ENCODE data around the gene INSIG1.
A peak's percentile ranks its signal among the peaks of the same experiment; 100 is the strongest.

The INSIG1 gene

DNA sequence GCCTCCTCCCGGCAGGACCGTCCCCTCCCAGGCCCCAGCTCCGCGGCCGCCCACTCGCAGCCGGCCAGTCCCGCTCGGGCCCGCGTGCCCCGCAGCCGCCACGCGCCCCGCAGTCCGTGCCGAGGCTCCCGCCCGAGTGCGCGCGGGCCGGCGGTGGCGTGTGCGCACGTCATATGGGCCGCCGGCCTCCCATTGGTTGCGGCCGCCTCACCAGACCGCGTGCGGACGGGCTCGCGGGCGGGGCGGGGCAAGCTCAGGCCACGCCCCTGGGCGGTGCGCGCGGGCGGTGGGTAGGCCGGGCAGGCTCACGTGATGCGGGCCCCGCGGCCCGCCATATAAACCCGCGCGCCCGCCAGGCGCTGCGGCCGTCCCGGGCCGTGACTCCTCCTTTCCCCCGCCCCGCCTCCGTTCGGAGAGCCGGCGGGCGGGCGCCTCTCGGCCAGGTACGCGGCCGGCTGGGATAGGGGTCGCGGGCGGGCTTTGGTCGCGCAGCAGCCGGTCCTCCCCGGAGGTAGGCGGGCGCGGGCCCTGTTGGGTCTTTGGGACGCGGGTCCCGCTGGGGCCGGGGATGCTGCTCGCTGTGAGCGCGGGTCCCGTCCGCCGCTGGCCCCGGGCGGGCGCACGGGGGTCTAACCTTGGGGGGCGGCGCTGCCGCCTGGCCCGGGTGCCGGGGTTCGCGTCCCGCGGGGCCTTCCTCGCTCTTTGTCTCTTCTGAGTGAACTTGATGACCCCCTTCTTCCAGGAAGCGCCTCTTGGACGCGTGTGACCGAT lies at the start of gene INSIG1:
Gene INSIG1, plus strand, starts transcription at position 362 of the 771 bp plus-strand sequence. Its CDS starts 408 bp downstream, at position 770.
- 0 out of 2 replicates have a peak, but pooled peaks have one; percentile 16 for TF ChIP-seq IKZF3 (tag by site-specific recombination; IDR thresholded peaks at IDR 0.05)
- no peak for TF ChIP-seq PRDM1 (tag by site-specific recombination; IDR thresholded peaks at IDR 0.05)
- TF ChIP-seq HOXC10 (CRISPR knock-in tag; IDR thresholded peaks at IDR 0.05): 0 out of 2 replicates have a peak, but pooled peaks have one; percentile 21
- 0 out of 2 replicates have a peak, but pooled peaks have one; percentile 14 for TF ChIP-seq ZSCAN30 (tag by site-specific recombination; IDR thresholded peaks at IDR 0.05)
- TF ChIP-seq, protein P1, sequence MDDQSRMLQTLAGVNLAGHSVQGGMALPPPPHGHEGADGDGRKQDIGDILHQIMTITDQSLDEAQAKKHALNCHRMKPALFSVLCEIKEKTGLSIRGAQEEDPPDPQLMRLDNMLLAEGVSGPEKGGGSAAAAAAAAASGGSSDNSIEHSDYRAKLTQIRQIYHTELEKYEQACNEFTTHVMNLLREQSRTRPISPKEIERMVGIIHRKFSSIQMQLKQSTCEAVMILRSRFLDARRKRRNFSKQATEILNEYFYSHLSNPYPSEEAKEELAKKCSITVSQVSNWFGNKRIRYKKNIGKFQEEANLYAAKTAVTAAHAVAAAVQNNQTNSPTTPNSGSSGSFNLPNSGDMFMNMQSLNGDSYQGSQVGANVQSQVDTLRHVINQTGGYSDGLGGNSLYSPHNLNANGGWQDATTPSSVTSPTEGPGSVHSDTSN (CRISPR knock-in tag; IDR thresholded peaks at IDR 0.05): peak; percentile 47; the same call in 1 of the 2 replicates
- TF ChIP-seq ZNF791 (tag by site-specific recombination; IDR thresholded peaks at IDR 0.05): no peak
- no peak for TF ChIP-seq ZNF394 (tag by site-specific recombination; IDR thresholded peaks at IDR 0.05; ENCODE audit: borderline replicate concordance)
- TF ChIP-seq ZFP37 (tag by site-specific recombination; IDR thresholded peaks at IDR 0.05): no peak
- TF ChIP-seq SP2 (tag by site-specific recombination; IDR thresholded peaks at IDR 0.05): peak; percentile 56
- TF ChIP-seq, protein P2, sequence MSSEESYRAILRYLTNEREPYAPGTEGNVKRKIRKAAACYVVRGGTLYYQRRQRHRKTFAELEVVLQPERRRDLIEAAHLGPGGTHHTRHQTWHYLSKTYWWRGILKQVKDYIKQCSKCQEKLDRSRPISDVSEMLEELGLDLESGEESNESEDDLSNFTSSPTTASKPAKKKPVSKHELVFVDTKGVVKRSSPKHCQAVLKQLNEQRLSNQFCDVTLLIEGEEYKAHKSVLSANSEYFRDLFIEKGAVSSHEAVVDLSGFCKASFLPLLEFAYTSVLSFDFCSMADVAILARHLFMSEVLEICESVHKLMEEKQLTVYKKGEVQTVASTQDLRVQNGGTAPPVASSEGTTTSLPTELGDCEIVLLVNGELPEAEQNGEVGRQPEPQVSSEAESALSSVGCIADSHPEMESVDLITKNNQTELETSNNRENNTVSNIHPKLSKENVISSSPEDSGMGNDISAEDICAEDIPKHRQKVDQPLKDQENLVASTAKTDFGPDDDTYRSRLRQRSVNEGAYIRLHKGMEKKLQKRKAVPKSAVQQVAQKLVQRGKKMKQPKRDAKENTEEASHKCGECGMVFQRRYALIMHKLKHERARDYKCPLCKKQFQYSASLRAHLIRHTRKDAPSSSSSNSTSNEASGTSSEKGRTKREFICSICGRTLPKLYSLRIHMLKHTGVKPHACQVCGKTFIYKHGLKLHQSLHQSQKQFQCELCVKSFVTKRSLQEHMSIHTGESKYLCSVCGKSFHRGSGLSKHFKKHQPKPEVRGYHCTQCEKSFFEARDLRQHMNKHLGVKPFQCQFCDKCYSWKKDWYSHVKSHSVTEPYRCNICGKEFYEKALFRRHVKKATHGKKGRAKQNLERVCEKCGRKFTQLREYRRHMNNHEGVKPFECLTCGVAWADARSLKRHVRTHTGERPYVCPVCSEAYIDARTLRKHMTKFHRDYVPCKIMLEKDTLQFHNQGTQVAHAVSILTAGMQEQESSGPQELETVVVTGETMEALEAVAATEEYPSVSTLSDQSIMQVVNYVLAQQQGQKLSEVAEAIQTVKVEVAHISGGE (tag by site-specific recombination; conservative IDR thresholded peaks at IDR 0.05; ENCODE audit: low read depth): no peak
- peak; percentile 92 for TF ChIP-seq ZNF561 (tag by site-specific recombination; IDR thresholded peaks at IDR 0.05; ENCODE audit: borderline replicate concordance)
- Histone ChIP-seq H3K9me3 (ENCODE audit: control insufficient read depth, insufficient read depth, low read depth, low read length) (no peaks in the 10 kb centered on the region), H3K36me3 (ENCODE audit: control insufficient read depth in 2 of 2, insufficient read depth in 1 of 2, low read length in 2 of 2) (peaks cover 3 to 9% of the 10 kb centered on the region in 2 experiments), H3K4me3 (ENCODE audit: low read depth, low read length) (peak within 1 kb of the TSS; percentile 61), H3K4me1 (ENCODE audit: control insufficient read depth, insufficient read depth, low read length) (peaks cover 3% of the 10 kb centered on the region; the same call in 1 of the 2 replicates), H3K27ac (ENCODE audit: extremely low read depth, low read depth, low read length) (peak within 1 kb of the TSS; percentile 91)
- POLR2A ChIA-PET: interaction anchor here (0.8 to 4.5 kb wide), 8 partner anchors 9 to 295 kb away, joined by 3 to 16 read pairs (median 8); partner anchors contain the start of gene PAXIP1
- CTCF ChIA-PET: interaction anchor here (0.6 to 2.0 kb wide), 5 partner anchors 23 to 112 kb away, joined by 3 to 4 read pairs (median 3); no protein-coding TSS in a partner anchor

DNA sequence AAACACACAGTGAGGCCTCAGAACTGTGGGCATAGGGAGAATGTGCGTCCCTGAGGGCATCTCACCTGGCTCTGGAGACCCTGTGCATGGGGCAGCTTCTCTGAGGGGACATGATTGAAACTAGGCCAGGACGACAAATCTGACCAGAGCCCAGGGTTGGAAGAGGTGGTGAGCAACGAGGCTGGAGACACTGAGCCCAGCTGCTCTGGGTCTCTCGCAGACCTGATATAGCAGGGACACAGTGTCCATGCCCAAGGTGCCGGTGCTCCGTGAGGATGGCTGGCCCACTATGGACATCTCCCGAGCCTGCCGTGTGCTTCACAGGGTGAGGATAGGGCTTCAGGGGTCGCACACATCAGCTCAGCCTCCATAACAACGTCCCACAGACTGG lies 49.3 kb upstream of the INSIG1 start:
- ChIA-PET POLR2A (no interaction called here), CTCF (no interaction called here)
- no peaks in the 10 kb centered on the region for H3K4me1 ChIP-seq (ENCODE audit: control insufficient read depth, insufficient read depth, low read length)
- no peaks in the 10 kb centered on the region for H3K9me3 ChIP-seq (ENCODE audit: control insufficient read depth, insufficient read depth, low read depth, low read length)
- no peak overlapping the region for H3K4me3 ChIP-seq (ENCODE audit: low read depth, low read length)
- TF ChIP-seq ZNF37A (tag by site-specific recombination; IDR thresholded peaks at IDR 0.05): no peak
- no peak for TF ChIP-seq ZNF561 (tag by site-specific recombination; IDR thresholded peaks at IDR 0.05; ENCODE audit: borderline replicate concordance)
- no peak for TF ChIP-seq SETDB1 (IDR thresholded peaks at IDR 0.05; ENCODE audit: insufficient read length, low read length)
- TF ChIP-seq, protein P3, sequence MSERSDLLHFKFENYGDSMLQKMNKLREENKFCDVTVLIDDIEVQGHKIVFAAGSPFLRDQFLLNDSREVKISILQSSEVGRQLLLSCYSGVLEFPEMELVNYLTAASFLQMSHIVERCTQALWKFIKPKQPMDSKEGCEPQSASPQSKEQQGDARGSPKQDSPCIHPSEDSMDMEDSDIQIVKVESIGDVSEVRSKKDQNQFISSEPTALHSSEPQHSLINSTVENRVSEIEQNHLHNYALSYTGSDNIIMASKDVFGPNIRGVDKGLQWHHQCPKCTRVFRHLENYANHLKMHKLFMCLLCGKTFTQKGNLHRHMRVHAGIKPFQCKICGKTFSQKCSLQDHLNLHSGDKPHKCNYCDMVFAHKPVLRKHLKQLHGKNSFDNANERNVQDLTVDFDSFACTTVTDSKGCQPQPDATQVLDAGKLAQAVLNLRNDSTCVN (tag by site-specific recombination; optimal IDR thresholded peaks at IDR 0.05): no peak
- no peak for TF ChIP-seq ZBTB20 (tag by site-specific recombination; IDR thresholded peaks at IDR 0.05)
- no peak overlapping the region for H3K27ac ChIP-seq (ENCODE audit: extremely low read depth, low read depth, low read length)
- no peaks in the 10 kb centered on the region for H3K36me3 ChIP-seq (ENCODE audit: control insufficient read depth in 2 of 2, insufficient read depth in 1 of 2, low read length in 2 of 2)
